Osteocyte (in vitro differentiated cells): ENCODE results near the gene GNG4. TPM values are rescaled to one million over a fixed set of nuclear protein-coding genes. Genes with fewer than 3 reads are reported as not detected.
"Not testable (repeated sequence)": the region's sequence is repeated elsewhere in the genome, so short reads cannot be mapped to it uniquely, and the experiment has no call there.

Experiments
- DNase-seq: peaks from one replicate; pipeline ENCODE4 v3.0.0; 2021; ENCODE audit warnings: mixed read lengths; ENCODE audit not compliant: unreplicated experiment; ENCODE audit errors: extremely low spot score
- H3K27ac Mint-ChIP-seq: one replicate; pipeline ENCODE4 v1.8.0; 2021; ENCODE audit warnings: mild to moderate bottlenecking, mixed read lengths; ENCODE audit not compliant: unreplicated experiment
- H3K27me3 Mint-ChIP-seq: one replicate; pipeline ENCODE4 v1.8.0; 2021; ENCODE audit warnings: mixed read lengths; ENCODE audit not compliant: unreplicated experiment
- H3K36me3 Mint-ChIP-seq: one replicate; pipeline ENCODE4 v1.8.0; 2021; ENCODE audit warnings: mixed read lengths; ENCODE audit not compliant: unreplicated experiment
- H3K4me1 Mint-ChIP-seq: one replicate; pipeline ENCODE4 v1.8.0; 2021; ENCODE audit warnings: mixed read lengths; ENCODE audit not compliant: unreplicated experiment
- H3K4me3 Mint-ChIP-seq: one replicate; pipeline ENCODE4 v1.8.0; 2021; ENCODE audit warnings: mild to moderate bottlenecking, moderate library complexity, mixed read lengths; ENCODE audit not compliant: unreplicated experiment
- H3K9me3 Mint-ChIP-seq: one replicate; pipeline ENCODE4 v1.8.0; 2021; ENCODE audit warnings: mixed read lengths; ENCODE audit not compliant: unreplicated experiment
- total RNA-seq: library from RNA; stranded (reverse); gene quantifications from 2 replicates; pipeline ENCODE4 v1.2.1, GENCODE V29; 2021
- TF ChIP-seq, protein P1 (sequence below): fragments of 200-600 bp; sonication (generic); IDR thresholded peaks from 2 replicates; pipeline ENCODE4 v1.5.0; 2021; ENCODE audit warnings: antibody characterized with exemption, mild to moderate bottlenecking, moderate library complexity

Gene GNG4
- total RNA-seq, 1 donor from 2014 or later, result 0.83 TPM

DNA sequence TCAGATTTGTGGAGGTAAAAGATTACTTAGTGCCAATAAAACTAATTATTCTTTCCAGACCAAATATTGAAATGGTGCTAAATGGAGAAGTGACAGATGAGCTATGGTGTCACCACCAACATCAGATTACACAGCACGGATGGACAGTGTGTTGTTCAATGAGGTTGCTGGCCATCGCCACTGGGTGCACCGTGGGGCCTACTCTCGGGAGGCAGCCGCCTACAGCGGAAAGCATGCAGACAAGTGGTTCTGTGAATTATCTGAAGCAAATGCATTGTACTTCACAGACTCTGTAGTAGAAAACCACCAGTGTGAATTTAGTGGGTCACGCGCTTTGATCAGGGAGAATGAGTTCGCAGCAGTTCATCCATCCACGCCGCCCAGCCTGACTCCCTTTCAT lies 42.3 kb downstream of the GNG4 start:
- Mint-ChIP-seq H3K4me1 (no peaks in the 10 kb centered on the region), H3K4me3 (no peak overlapping the region), H3K36me3 (no peaks in the 10 kb centered on the region), H3K27me3 (peaks cover 3% of the 10 kb centered on the region), H3K9me3 (no peaks in the 10 kb centered on the region), H3K27ac (no peak overlapping the region)
- TF ChIP-seq, protein P1, sequence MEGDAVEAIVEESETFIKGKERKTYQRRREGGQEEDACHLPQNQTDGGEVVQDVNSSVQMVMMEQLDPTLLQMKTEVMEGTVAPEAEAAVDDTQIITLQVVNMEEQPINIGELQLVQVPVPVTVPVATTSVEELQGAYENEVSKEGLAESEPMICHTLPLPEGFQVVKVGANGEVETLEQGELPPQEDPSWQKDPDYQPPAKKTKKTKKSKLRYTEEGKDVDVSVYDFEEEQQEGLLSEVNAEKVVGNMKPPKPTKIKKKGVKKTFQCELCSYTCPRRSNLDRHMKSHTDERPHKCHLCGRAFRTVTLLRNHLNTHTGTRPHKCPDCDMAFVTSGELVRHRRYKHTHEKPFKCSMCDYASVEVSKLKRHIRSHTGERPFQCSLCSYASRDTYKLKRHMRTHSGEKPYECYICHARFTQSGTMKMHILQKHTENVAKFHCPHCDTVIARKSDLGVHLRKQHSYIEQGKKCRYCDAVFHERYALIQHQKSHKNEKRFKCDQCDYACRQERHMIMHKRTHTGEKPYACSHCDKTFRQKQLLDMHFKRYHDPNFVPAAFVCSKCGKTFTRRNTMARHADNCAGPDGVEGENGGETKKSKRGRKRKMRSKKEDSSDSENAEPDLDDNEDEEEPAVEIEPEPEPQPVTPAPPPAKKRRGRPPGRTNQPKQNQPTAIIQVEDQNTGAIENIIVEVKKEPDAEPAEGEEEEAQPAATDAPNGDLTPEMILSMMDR, result no peak
- no peak for DNase-seq

DNA sequence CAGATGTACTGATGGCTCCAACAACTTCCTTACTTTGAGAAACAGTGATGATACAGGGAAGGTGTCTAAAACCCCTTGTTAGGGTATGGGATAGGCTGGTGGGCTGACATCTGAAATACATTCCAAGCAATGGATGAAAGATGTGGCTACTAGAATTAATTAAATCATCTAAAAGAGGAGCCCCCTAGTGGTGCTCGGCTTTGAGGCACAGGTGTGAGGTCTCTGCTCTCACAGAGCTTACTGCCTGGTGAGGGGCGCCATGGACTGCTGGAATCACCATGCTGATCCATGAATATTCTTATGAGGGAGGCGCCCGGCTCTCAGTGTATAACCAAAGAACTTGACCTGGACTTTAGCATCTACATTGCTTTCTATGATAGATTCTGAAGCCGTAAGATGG lies 48.5 kb downstream of the GNG4 start:
- Mint-ChIP-seq H3K36me3 (no peaks in the 10 kb centered on the region), H3K9me3 (no peaks in the 10 kb centered on the region), H3K27ac (no peak overlapping the region), H3K27me3 (no peaks in the 10 kb centered on the region), H3K4me1 (no peaks in the 10 kb centered on the region), H3K4me3 (no peak overlapping the region)
- TF ChIP-seq, protein P1, result peak; percentile 33
- no peak for DNase-seq

- Mint-ChIP-seq H3K4me1 (no peaks in the 10 kb centered on the region), H3K36me3 (no peaks in the 10 kb centered on the region), H3K4me3 (no peak overlapping the region), H3K27me3 (no peaks in the 10 kb centered on the region), H3K9me3 (no peaks in the 10 kb centered on the region), H3K27ac (no peak overlapping the region)
- TF ChIP-seq, protein P1, result no peak
- no peak for DNase-seq
These were observed 50.0 kb downstream of the GNG4 start for GRCh38 chr1:235599536-235599935.

DNA sequence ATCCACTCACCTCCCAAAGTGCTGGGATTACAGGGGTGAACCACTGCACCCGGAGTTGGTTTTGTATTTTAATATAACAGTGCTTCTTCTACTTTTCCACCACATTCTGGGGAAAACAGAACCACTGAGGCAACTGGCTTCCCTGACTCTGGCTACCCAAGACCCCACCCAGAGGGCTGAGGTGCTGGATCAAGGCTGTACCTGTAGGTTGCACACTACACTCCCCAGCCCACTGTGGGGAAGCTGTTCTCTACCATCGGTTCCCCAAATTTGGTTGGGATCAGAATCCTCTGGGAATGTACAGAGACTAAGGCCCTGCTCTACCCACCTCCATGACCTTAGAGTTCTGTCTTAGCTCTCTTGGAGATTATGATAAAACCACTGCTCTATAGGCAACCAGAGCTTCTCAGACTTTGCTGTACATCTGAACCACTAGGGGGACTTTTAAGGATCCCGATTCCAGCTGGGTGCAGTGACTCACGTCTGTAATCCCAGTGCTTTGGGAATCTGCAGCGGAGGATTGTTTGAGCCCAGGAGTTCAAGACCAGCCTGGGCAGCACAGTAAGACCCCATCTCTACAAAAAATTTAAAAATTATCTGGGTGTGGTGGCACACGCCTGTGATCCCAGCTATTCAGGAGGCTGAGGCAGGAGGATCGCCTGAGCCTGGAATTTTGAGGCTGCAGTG lies 51.6 kb downstream of the GNG4 start:
- Mint-ChIP-seq H3K4me1 (no peaks in the 10 kb centered on the region), H3K4me3 (no peak overlapping the region), H3K27me3 (no peaks in the 10 kb centered on the region), H3K9me3 (no peaks in the 10 kb centered on the region), H3K36me3 (no peaks in the 10 kb centered on the region), H3K27ac (no peak overlapping the region)
- DNase-seq, result no peak
- TF ChIP-seq, protein P1, result peak; percentile 49

DNA sequence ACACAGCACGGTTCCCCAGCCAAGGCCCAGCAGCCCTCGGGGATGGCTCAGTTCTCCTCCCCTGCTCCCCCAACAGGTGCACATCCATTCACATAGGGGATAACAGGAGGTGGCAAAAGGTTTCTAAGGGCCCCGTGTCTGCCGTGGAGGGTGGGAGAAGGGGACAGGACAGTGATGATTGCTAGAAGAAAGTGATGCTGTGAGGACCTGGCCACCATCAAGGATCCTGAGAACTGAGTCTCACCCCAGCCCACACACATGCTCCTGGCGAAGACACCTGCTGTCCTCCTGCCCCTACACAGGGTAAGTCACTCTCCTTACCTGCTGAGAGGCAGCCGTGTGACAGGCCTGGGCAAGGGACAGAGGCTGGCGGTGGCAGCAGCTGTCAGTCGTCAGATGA lies 54.5 kb downstream of the GNG4 start:
- H3K4me3 Mint-ChIP-seq, result no peak overlapping the region
- no peak overlapping the region for H3K27ac Mint-ChIP-seq
- no peaks in the 10 kb centered on the region for H3K9me3 Mint-ChIP-seq
- H3K27me3 Mint-ChIP-seq, result no peaks in the 10 kb centered on the region
- TF ChIP-seq, protein P1, result no peak
- H3K4me1 Mint-ChIP-seq, result no peaks in the 10 kb centered on the region
- no peaks in the 10 kb centered on the region for H3K36me3 Mint-ChIP-seq
- no peak for DNase-seq

DNA sequence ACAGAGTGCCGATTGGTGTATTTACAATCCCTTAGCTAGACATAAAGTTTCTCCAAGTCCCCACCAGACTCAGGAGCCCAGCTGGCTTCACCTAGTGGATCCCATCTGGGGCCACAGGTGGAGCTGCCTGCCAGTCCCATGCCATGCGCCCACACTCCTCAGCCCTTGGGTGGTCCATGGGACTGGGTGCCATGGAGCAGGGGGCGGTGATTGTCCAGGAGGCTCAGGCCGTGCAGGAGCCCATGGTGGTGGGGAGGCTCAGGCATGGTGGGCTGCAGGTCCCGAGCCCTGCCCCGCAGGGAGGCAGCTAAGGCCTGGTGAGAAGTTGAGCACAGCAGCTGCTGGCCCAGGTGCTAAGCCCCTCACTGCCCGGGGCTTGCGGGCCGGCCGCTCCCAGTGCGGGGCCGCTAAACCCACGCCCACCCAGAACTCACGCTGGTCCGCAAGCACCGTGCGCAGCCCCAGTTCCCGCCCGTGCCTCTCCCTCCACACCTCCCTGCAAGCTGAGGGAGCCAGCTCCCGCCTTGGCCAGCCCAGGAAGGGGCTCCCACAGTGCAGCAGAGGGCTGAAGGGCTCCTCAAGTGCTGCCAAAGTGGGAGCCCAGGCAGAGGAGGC lies 55.2 kb downstream of the GNG4 start:
- not testable (repeated sequence) for H3K36me3 Mint-ChIP-seq, H3K4me1 Mint-ChIP-seq, H3K4me3 Mint-ChIP-seq, DNase-seq, H3K27me3 Mint-ChIP-seq, H3K27ac Mint-ChIP-seq, H3K9me3 Mint-ChIP-seq
